Tongue (tissue), 2 donors: ENCODE results near the gene ETNK2. TPM values are rescaled to one million over a fixed set of nuclear protein-coding genes. Genes with fewer than 3 reads are reported as not detected.
"Not testable (repeated sequence)": the region's sequence is repeated elsewhere in the genome, so short reads cannot be mapped to it uniquely, and the experiment has no call there.

ENCODE experiments used
- DNase-seq: peaks from one replicate; pipeline ENCODE4 v3.0.0-alpha.2; 2015
- total RNA-seq: library from RNA; depleted of rRNA; stranded (reverse); fragments of >200 nt; gene quantifications from one replicate; pipeline ENCODE4 v1.2.3, GENCODE V29; 2014

ETNK2 gene
- total RNA-seq, 1 donor from 2014 or later: 14.7 TPM

GRCh38 chr1:204126386-204126785, 25.5 kb downstream of the ETNK2 start:
- no peak for DNase-seq

GRCh38 chr1:204125759-204126351, 26.0 kb downstream of the ETNK2 start:
- DNase-seq: no peak

- no peak for DNase-seq
Measured at GRCh38 chr1:204124639-204125038, 27.2 kb downstream of the ETNK2 start.

- no peak for DNase-seq
Measured at GRCh38 chr1:204123376-204123775, 28.5 kb downstream of the ETNK2 start.

GRCh38 chr1:204121840-204122555, 29.8 kb downstream of the ETNK2 start:
- DNase-seq: no peak

- DNase-seq: no peak
Measured at GRCh38 chr1:204116539-204116938, 35.3 kb downstream of the ETNK2 start.

DNA sequence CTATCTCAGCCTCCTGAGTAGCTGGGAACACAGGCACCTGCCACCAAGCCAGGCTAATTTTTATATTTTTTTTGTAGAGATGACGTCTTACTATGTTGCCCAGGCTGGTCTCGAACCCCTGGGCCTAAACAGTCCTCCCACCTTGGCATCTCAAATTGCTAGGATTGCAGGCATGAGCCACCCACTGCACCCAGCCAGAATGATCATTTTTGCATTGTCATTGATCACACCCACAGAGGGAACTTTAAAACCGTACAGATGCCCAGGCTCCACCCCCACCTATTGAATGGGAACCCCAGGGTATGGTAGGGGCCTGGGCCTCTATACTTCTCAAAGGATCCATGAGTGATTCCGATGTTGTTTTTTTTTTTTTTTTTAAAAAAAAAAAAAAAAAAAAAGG, 36.7 kb downstream of the ETNK2 start:
- DNase-seq: no peak

DNA sequence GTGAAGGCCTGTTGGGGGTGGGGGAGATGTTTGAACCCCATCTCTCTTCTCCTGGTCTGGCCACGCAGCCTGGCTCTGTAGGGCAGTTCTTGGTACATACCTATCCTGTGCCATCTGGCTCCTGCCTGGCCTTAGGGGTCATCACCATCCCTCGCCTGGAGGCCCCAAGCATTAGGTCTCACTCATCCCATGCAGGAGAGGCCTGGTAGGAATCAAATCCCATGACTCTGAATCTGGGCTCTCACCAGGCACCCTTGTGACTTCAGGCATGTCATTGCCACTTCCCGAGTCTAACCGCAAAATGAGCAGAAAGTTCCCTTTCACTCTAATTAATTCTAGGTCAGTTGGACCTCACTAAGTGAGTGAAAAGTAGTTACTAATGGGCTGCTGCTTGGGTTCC, 37.2 kb downstream of the ETNK2 start:
- no peak for DNase-seq

- no peak for DNase-seq
Measured at GRCh38 chr1:204113896-204114295, 37.9 kb downstream of the ETNK2 start.

DNA sequence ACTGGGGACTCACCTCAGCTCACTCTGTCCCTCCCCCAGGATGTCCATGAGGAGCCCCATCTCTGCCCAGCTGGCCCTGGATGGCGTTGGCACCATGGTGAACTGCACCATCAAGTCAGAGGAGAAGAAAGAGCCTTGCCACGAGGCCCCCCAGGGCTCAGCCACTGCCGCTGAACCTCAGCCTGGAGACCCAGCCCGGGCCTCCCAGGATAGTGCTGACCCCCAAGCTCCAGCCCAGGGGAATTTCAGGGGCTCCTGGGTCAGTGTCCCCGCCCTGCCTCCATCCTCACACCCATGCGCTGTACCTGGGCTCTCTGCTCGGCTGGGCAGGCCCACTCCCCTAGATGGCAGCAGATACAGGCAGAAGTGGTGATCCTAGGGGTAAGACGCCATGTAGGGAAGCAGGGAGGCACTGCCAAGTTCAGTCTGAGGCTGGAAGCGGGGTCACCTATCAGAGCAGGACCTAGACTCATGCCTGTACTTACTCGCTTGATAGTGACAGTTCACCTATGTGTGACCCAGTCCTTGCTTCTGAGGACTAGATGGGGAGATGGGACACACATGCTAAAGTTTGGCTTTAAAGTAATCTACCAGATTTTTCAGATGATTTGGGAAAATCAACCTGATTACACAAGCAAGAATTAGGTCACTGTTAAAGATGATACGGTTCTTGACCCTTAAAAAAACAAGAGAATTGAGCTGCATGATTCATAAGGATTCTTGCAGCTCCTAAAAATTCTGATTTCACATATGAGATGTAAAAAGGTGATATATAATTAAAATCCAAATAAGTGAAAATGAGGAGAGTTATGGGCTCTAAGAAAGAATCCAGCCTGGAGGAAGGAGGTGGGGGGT, 38.7 kb downstream of the ETNK2 start:
- DNase-seq: no peak

GRCh38 chr1:204110894-204111633, 40.8 kb downstream of the ETNK2 start:
- DNase-seq: no peak

DNA sequence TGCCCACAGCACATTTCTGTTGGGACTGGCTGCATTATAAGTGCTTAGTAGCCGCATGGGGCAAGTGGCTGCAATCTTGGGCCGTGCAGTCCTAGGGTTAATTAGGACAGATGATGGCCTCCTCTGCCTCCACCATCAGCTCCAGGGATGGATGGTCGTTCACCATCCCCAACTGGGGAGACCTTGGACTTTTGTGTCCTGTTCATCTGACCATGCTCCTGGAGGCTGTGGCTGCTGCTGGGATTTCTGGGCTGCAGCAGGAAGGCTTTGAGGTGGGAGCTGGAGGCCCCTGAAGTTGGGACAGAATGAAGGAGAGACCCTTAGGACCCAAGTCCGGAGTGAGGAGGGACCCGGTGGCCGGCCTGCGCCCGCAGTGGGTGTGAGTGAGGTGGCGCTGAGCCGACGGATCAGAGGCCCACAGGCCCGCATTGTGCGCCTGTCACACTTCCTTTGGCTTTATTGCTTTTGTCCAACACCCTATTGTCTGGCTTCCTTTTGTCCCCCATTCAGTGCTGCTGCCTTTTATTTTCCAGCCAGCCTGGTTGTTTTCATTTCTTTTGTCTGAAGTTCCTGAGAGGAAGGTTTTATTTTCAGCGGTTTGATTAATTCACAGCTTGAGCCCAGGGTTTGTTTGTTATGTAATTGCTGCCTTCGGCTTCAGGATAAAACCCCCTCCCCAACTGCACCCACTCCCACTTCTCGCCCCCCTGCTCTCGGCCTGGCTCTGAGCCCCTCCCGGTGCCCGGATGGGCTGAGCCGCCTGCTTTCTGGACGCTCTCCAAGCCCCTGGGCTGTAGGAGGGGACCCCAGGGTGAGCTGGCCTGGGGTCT, 43.3 kb downstream of the ETNK2 start:
- no peak for DNase-seq

DNA sequence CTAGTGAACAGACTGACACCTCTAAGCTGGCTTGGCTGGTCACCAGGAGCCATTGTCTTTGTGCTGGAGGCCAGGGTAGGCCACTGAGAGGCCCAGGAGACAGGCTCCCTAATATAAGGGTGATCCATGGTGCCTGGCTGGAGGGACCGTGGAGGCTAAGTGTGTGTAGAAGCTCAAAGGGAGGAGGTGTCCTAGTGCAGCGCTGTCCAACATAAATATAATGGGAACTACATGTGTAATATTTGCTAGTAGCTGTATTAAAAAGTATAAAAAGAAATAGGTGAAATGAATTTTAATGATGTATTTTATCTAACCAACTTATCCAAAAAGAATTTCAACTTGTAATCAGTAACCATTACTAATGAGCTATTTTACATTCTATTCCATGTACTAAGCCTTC, 44.0 kb downstream of the ETNK2 start:
- DNase-seq: no peak

GRCh38 chr1:204106825-204107224, 45.0 kb downstream of the ETNK2 start:
- no peak for DNase-seq

DNA sequence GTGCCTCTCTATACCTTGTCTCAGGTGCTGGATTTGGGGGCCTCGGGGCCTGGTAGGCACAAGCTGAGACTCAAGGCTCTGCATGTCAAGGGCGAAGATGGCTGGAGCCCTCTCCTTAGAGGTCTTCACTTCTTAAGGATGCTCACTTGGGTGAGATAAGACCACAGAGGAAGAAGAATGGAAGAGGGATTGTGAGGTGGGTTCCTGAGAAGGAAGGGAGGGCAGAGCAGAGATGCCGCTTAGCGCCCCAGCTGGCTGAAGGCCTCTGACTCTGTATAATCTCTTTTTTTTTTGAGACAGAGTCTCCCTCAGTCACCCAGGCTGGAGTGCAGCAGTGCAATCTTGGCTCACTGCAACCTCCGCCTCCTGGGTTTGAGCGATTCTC, 46.7 kb downstream of the ETNK2 start:
- no peak for DNase-seq

- DNase-seq: no peak
Measured at GRCh38 chr1:204104331-204105130, 47.3 kb downstream of the ETNK2 start.

GRCh38 chr1:204103431-204103741, 48.5 kb downstream of the ETNK2 start:
- DNase-seq: no peak

DNA sequence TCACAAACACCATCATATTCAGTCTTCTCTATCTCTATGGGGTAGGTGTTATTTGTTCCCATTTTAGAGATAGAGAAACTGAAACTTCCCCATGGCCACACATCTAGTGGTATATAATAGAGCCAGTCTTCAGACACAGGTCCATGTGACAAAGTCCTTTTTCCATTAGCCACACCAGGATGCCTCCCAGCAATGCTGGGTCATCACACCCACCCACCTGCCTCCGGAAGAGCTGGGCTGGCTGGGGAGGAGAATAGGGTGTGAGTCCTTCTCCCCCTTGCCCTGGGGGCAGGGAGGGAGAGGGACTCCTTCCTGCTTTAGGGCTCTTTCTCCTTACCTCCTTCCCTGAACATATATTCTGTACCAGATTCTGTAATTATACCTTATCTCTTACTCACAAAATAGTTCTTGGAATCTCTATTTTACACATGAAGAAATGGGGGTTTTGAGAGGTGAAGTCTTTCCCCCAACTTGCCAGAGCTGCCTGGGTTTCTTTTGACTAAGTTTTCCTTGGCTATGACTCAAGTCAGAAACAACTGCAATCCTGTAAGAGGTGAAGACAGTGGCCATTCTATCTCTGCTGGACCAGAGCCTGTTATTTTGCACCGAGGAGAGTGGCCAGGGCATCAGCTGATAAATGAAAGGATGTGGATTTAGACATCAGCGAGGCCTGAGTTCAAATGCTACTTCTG, 49.0 kb downstream of the ETNK2 start:
- DNase-seq: no peak

- no peak for DNase-seq
Measured at GRCh38 chr1:204102029-204102611, 49.7 kb downstream of the ETNK2 start.

GRCh38 chr1:204099754-204100153, 52.1 kb downstream of the ETNK2 start:
- not testable (repeated sequence) for DNase-seq
